Fibroblast of lung (primary cell): ENCODE measurements around the gene TACR1.

Experiments used
- EZH2 ChIP-seq: IDR thresholded peaks from 2 replicates; pipeline ENCODE4 v1.5.1; 2012; ENCODE audit warnings: low read length, control low read depth, mild to moderate bottlenecking; ENCODE audit errors: missing control alignments
- TF ChIP-seq, protein P1 (sequence below), 2 donors: IDR thresholded peaks in 1 of 2; conservative IDR thresholded peaks in 1 of 2; 1 replicate in 1 of 2; 2 replicates in 1 of 2; pipeline ENCODE4 v1.5.1; 2011 to 2012; ENCODE audit warnings: low read length in 2 of 2, control low read depth in 1 of 2, inconsistent platforms in 1 of 2, low read depth in 1 of 2, mild to moderate bottlenecking in 1 of 2

DNA sequence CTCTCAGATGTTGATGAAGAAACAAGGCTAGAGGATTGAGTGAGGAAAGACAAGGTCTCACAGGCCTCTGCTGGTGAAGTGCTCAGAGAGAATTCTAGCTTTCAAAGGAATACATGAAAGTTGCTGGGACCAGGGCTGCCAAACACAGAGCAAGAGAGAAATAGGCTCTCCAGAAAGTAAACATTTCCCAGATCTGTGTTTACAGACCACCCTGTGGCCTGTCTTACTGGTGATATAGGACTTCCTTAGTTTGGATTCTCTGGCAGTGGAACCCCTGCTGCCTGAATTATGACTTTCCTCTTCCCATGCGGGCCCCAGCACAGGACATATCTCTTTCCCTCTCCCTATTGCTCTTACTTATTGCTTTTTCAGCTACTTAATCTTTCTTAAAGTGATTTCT is 64.5 kb downstream of the TACR1 start:
- TF ChIP-seq, protein P1, sequence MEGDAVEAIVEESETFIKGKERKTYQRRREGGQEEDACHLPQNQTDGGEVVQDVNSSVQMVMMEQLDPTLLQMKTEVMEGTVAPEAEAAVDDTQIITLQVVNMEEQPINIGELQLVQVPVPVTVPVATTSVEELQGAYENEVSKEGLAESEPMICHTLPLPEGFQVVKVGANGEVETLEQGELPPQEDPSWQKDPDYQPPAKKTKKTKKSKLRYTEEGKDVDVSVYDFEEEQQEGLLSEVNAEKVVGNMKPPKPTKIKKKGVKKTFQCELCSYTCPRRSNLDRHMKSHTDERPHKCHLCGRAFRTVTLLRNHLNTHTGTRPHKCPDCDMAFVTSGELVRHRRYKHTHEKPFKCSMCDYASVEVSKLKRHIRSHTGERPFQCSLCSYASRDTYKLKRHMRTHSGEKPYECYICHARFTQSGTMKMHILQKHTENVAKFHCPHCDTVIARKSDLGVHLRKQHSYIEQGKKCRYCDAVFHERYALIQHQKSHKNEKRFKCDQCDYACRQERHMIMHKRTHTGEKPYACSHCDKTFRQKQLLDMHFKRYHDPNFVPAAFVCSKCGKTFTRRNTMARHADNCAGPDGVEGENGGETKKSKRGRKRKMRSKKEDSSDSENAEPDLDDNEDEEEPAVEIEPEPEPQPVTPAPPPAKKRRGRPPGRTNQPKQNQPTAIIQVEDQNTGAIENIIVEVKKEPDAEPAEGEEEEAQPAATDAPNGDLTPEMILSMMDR (conservative IDR thresholded peaks at IDR 0.05 in 1 of 2, IDR thresholded peaks at IDR 0.05 in 1 of 2; ENCODE audit: low read depth in 1 of 2, low read length in 2 of 2) = no peak
- no peak for TF ChIP-seq EZH2
